Astrocyte (in vitro differentiated cells and primary cell): ENCODE data around the gene ERVFRD-1.

Experiments
- EZH2 ChIP-seq: IDR thresholded peaks from 2 replicates; pipeline ENCODE4 v1.6.1; 2012; ENCODE audit warnings: mild to moderate bottlenecking, low read length, inconsistent platforms; ENCODE audit not compliant: insufficient read depth
- TF ChIP-seq, protein P1 (sequence below): IDR thresholded peaks from 2 replicates; pipeline ENCODE4 v1.5.1; 2011; ENCODE audit warnings: low read depth, mild to moderate bottlenecking, inconsistent platforms, low read length, moderate library complexity; ENCODE audit not compliant: insufficient read depth

DNA sequence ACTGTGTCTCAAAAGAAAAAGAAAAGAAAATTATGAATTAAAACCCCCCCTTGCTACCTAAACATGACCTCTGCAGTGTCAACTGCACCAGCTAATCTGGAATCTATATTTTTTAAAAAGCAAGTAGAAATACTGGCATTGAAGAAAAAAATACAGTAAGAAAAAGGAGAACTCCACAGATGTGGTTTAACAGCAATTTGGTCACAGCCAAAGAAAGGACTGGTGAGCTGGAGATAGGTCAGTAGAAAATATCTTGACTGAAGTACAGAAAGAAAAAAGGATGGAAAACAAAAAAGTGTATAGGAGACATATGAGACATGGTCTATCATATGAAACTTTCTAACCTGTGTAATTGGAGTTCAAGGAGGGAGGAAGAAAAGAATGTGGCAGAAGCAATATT, 44.1 kb upstream of the ERVFRD-1 start:
- TF ChIP-seq, protein P1, sequence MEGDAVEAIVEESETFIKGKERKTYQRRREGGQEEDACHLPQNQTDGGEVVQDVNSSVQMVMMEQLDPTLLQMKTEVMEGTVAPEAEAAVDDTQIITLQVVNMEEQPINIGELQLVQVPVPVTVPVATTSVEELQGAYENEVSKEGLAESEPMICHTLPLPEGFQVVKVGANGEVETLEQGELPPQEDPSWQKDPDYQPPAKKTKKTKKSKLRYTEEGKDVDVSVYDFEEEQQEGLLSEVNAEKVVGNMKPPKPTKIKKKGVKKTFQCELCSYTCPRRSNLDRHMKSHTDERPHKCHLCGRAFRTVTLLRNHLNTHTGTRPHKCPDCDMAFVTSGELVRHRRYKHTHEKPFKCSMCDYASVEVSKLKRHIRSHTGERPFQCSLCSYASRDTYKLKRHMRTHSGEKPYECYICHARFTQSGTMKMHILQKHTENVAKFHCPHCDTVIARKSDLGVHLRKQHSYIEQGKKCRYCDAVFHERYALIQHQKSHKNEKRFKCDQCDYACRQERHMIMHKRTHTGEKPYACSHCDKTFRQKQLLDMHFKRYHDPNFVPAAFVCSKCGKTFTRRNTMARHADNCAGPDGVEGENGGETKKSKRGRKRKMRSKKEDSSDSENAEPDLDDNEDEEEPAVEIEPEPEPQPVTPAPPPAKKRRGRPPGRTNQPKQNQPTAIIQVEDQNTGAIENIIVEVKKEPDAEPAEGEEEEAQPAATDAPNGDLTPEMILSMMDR: no peak
- TF ChIP-seq EZH2: no peak
